Renal pelvis (tissue), 4 donors: ENCODE data around the gene SPATA16. TPM values are rescaled to one million over a fixed set of nuclear protein-coding genes. Genes with fewer than 3 reads are reported as not detected.

ENCODE experiments used
- DNase-seq: peaks from one replicate; pipeline ENCODE4 v3.0.0-alpha.2; 2013
- polyA plus RNA-seq, 3 donors: library from polyadenylated mRNA; unstranded; fragments of 120-200 nt; gene quantifications; one replicate each; pipeline ENCODE4 v1.2.1, GENCODE V29; 2013; ENCODE audit not compliant: insufficient read length in 3 of 3

Gene SPATA16
- polyA plus RNA-seq, 3 donors, result not detected

DNA sequence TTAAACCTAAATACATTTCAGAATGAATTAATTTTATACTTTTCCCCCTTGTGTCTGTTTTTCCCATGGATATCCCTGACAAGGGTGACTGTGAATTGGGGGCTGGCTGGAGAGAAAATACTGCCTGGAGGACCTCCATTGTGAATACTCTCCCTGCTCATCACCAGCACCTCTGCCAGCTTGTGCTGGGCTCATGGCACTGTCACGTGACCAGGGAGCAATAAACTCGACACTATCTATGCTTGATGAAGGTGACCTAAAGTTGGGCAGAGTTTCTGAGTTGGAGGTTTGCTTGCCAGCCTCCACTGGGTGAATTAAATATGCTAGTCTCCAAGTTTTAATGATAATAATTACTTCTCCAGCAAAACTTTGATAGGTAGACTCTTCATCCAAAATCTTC is 189.5 kb downstream of the SPATA16 start:
- no peak for DNase-seq

DNA sequence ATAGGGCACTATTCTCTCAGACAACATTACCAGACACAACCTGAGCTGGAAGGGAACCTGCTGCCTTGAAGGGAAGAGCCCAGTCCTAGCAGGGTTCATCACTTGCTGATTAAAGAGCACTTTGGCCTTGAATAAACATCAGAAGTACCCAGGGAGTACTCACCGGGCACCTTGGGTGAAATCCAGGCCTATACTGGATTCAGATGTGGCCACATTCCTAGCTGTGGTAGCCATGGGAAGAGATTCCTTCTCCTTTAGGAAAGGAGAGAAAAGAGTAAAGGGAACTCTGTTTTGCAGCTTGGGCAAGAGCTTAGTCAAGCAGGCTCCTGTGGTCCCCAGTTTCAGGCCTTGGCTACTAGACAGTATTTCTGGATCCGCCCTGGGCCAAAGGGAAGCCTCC is 195.0 kb downstream of the SPATA16 start:
- no peak for DNase-seq

DNA sequence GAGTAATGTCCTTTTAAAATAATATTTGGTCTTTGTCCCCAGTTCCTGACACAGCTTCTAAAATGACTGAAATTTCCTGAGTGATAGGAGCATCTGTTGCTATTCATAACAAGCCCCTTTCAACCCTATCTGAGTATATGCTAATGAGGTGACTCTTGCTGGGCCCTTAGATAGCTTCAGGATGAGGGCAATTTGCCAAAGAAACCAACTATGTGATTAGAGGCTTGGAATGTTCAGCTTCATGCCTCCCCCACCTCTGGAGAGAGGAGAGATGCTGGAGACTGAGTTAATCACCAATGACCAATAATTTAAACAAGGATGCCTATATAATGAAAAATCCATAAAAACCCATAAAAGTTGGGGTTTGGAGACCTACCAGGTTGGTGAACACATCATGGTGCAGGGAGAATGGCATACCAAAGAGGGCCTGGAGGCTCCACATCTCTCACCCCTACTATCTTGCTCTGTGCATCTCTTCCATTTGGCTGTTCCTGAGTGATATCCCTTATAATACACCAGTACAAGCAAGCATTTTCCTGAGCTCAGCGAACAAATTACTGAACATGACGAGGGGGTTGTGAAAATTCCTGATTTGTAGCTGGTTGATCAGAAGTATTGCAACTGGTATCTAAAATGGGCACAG is 201.3 kb downstream of the SPATA16 start:
- DNase-seq, result no peak

- DNase-seq, result no peak
Measured at GRCh38 chr3:172938788-172939187, 202.2 kb downstream of the SPATA16 start.

- DNase-seq, result no peak
Measured at GRCh38 chr3:172931746-172932285, 209.2 kb downstream of the SPATA16 start.

DNA sequence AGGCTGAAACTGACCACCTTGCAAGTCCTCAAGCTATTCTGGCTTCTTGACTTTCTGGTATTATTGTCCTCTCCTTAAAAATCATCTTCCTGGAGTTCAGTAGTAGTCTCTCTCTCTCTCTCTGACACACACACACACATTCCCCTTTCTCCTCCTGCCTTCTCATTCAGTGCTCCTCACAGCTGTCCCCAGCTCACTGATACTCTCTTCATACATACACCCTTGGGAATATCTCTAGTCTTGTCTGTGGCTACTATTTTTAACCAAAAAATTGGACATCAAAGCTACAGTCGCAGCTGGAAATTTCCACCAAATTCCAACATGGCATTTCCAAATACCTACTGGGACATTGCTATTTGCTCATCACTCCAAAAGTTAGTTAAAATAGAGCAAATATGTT is 211.6 kb downstream of the SPATA16 start:
- no peak for DNase-seq

DNA sequence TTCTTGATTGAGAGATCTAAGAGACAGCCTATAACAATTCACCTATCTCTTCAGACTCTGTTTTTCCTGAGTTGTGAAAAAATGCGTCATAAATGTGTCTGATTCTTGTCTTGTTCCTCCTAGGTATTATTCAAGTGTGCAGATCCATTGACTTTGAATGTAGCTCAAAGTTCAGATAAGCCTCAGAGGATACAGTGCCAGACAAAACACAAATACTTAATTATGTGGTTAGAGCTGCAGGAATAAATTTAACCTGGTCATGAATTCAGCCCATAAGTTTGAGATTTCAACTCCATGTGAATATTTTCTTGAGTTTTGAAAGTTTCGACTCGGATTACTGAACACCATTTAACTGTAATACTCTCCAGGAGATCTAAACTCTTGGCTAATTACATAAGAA is 216.5 kb downstream of the SPATA16 start:
- no peak for DNase-seq

DNA sequence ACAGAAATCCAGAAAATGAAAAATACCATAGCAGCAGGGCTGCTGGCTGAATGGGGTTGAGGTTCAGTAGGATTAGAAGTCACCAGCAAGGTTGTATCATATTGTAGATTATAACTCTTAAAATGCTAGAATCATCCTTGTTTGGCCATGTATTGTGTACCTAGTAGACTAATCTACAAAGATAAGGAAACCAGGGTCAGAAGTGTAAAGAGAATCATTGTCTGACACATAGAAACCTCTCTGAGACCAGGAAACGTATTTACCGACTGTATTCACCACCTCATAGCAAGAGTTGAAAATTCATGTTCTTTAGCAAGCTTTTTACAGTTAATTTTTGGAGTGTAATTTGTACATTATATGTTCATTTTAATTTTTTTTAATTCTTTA is 221.7 kb downstream of the SPATA16 start:
- no peak for DNase-seq

DNA sequence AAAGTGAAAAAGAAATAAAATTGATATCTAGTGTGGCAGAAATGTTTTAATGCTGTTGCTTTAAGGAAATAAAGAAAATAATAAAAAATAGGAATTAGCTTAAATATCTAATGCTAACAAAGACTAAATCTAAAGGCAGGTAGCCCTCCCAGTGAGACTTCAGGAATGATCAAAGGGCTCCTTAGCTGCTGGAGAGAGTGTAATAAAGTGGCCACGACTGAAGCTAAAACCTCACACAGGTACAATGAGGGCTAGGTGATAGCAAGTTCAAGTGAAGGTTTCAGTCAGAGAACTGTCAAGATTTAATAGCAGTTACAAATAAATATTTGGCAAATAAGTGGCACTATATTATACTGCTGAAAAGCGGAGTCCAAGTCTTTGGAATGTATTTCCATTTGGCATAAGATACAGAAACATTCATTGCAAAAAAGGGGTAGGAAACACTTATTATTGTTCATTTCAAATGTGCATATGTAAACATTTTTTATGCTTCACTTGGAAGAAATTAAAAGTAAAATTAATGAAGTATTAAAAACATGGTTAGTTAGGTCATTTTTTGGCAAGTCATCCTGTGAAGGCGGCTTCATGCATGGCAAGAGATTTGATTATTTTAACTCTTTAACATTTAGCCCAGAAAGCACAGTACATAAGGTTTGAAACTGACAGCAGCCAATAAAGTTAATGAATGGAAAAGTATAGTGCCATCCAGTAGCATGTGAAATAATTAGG is 222.3 kb downstream of the SPATA16 start:
- DNase-seq, result no peak

GRCh38 chr3:172918165-172918564 is 222.9 kb downstream of the SPATA16 start:
- peak; percentile 36 for DNase-seq

DNA sequence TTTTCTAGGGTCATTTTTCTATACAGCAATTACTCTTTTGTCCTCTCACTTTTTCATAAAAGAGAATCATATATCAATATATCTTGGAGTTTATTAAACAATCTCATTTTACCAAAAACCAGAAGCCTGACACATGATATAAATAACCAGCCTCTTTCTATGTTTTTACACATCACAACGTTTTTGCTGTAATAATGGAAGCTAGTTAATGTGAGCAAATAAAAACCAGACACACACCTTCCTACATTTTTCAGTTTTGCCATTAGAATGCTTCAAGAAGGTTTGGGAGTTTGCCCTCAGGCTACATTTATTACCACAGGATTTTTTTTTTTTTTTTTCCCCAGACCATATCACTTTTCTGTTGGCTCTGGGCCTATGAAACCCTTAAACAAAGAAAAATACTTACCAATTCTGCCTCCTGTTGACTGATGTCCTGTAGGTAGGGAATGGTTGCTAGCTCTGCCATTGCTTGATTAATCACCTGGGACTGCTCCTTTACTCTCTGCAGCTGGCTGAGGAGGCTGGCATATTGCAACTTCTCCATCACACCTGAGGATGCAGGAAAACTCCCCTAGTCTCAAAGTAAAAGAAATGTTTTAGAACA is 225.0 kb downstream of the SPATA16 start:
- no peak for DNase-seq

DNA sequence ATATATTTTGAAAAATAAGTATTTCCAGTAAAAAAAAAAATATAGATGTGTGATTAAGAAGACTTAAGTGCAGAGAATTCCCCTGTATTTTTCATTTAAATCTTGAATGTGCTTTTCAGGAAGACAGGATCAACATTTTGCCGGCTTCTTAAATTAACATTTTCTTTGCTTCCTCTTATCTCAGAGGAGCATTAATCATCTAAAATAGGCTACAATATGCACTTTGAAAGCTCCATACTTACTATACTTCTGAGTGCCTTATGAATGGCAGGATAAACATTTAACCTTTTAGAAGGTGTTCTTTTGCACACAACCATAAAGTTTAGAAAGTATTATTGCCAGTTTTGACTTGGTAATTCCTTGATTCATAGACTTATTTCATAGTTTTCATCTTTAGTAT is 226.2 kb downstream of the SPATA16 start:
- DNase-seq, result no peak

DNA sequence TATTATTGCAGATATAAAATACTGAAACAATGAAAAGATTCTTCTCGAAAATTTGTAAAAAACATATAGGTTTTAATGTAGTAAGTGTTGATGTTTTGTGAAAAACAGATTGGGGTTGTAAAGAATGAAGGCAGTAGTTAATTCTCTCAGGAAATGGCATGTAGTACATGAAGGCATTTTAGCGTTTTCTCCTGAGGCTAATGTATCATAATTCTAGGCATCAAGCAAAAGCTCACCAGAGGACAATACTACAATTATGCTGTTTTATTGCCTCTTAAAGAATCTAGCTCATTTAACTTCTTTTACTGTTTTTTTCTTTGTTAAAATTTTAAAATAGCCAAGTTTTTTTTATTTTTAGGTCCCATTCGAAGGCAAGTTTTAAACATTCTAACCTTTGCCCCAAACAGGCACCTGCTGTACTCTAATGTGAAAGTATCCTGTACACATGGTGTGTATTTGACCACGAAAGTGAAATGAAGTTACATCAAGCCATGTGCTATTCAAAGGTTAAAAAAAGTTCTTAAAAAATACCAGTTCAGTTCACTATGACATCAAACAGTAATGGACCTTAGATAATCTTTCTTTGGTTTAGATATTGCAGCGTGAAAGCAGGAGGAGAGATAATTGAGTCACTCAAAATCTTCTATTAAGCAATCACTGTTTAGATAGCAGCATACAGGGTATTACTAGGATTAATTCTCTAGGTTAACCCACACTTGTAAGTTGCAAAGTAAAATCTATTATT is 227.0 kb downstream of the SPATA16 start:
- DNase-seq, result no peak

- DNase-seq, result no peak
Measured at GRCh38 chr3:172911142-172911541, 229.9 kb downstream of the SPATA16 start.

- no peak for DNase-seq
Measured at GRCh38 chr3:172908771-172909270, 232.2 kb downstream of the SPATA16 start.

DNA sequence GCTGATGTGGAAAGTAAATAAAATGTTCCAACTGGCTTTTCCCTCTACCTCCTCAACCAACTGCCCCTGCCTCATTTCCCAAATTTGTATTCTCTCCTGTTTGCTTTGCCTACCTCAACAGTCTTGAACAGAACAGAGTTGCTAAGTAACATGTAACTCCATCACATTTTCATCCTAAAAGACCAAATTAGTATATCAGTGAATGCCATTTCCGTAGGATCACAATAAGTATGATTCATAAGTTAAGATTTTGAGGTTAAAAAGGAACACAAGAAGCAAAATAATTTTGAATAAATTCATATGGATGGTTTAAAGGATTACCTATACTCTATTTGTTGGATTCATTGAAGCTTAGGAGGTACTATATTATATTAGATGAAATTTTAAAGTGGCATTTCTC is 235.6 kb downstream of the SPATA16 start:
- no peak for DNase-seq

DNA sequence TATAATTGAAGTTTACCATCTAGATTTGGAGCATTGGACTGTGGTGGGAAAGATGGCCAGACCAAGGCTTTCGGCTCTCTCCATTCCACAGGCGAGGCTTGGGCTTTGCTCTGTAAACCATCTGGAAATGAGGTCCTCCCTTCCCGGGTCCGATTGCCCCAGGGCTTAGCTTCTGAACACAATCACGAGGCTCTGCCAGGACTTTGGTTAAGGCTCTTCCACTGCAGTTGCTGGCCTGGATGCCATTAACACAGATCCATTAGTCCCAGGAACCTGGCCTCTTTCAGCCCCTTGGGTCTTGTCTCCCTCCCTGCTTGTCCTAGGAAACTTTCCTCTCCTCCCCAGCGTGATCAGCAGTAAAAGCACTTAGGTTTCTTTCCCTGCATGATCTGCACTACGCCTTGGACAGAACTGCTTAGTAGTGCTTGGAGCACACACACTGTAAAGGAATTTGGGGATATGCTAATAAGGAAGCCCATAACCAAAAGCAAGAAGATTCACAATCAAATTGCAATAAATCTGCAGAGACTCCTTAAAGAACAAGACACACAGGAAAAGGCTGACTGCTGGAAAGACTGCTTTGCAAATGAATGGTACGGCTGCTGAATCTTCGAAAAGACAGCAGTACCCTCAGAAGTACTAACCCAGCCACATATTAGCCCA is 236.2 kb downstream of the SPATA16 start:
- DNase-seq, result no peak

DNA sequence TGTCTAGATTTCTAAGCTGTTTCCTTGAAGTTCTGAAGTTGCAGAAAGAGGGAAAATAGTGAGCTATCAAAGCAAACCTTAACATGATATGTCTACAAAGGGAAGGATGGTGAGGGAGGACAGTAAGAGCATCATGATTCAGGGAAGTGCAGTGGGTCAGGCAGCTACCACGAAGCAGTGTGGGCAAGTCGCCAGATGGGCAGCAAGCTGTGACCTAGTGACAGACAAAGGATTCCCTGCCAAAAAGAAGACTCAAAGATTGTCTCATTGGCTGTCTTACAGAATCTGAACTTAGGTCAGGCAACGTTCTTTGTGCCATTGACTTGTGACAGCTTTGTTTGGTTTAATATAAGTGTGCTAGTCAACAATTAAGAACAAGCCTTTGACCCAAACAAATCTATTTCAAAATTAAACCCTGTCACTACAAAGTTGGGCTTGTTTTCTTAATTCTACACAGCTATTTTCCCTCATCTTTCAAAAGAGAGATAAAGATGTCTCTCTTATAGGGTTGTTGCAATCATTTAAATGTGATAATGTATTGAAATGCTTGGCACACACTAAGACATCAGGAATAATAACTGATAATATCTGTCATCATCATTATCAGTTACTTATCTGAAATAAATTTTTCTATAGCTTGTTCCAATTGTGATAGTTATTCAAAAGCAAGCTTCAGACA is 237.3 kb downstream of the SPATA16 start:
- DNase-seq, result peak; percentile 29

DNA sequence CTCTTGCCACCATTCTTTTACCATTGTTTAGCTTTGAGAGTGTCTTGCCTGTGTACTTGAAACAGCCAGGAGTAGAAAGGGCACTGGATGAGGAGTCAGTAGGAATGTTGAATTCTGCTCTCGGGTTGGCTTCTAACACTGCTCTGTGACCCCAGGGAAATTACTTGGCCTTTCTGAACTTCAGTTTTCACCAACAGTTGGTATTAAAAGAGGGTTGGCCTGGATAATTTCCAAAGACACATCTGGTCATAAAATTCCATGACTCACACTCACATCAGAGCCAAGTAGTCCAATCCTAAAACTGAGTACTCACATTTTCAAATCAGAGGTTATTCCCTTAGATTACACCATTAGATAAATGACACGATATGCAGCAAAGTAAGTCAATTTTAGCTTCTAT is 248.9 kb downstream of the SPATA16 start:
- no peak for DNase-seq

- no peak for DNase-seq
Measured at GRCh38 chr3:172885704-172886103, 255.3 kb downstream of the SPATA16 start.

DNA sequence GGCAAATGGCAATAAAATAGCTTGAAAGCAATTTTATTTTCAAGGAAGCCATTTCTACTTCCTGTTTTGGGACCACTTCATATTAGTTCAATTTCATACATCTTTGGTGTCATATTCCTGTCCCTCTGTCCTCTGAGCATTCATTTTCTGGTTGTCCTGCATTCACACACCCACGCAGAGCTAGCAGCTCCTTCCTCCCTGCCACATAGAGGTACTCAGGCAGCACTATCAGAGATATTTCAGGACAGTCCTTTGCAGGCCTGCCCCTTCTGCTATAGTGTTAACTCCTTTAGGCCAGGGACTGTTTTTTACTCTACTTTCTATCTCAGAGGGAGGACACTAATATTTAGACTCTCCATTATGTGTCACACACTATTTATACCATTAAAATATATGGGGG is 258.5 kb downstream of the SPATA16 start:
- DNase-seq, result no peak
